Upper lobe of left lung (tissue), 6 donors: ENCODE data around the gene TPM4. TPM values are rescaled to one million over a fixed set of nuclear protein-coding genes. Genes with fewer than 3 reads are reported as not detected.
A peak's percentile ranks its signal among the peaks of the same experiment; 100 is the strongest.

ENCODE experiments used
- ATAC-seq, 2 donors: fragments of 200-7000 bp; cut with Tn5 transposase; one replicate each; pipeline ENCODE4 v1.9.1; 2022; ENCODE audit warnings: mild to moderate bottlenecking in 2 of 2, moderate library complexity in 2 of 2; ENCODE audit not compliant: low FRiP score in 2 of 2
- DNase-seq, 2 donors: peaks; one replicate each; pipeline ENCODE4 v3.0.0-alpha.2; 2019 to 2020
- H3K27ac ChIP-seq, 4 donors: fragments of 200-600 bp; sonication (generic); one replicate each; pipeline ENCODE4 v1.5.1; 2016 to 2019
- H3K27me3 ChIP-seq, 4 donors: fragments of 200-600 bp; sonication (generic); one replicate each; pipeline ENCODE4 v1.5.1; 2017 to 2019
- H3K36me3 ChIP-seq, 4 donors: fragments of 200-600 bp; sonication (generic); one replicate each; pipeline ENCODE4 v1.5.1; 2016 to 2019
- H3K4me1 ChIP-seq, 4 donors: fragments of 200-600 bp; sonication (generic); one replicate each; pipeline ENCODE4 v1.5.1; 2018 to 2019
- H3K4me3 ChIP-seq, 4 donors: fragments of 200-600 bp; sonication (generic); one replicate each; pipeline ENCODE4 v1.5.1; 2017 to 2019; ENCODE audit warnings: mild to moderate bottlenecking in 2 of 4, moderate library complexity in 1 of 4
- H3K9me3 ChIP-seq, 4 donors: fragments of 200-600 bp; sonication (generic); one replicate each; pipeline ENCODE4 v1.5.1; 2018 to 2019
- EP300 ChIP-seq, 4 donors: sonication (generic); formaldehyde crosslinking; IDR thresholded peaks; one replicate each; pipeline ENCODE4 v1.5.1; 2017; ENCODE audit warnings: antibody characterized with exemption in 4 of 4, control low read depth in 2 of 4
- POLR2A ChIP-seq, 4 donors: fragments of 450-650 bp; IDR thresholded peaks; one replicate each; pipeline ENCODE4 v1.5.1; 2016 to 2017; ENCODE audit warnings: antibody characterized with exemption in 4 of 4, mild to moderate bottlenecking in 2 of 4
- POLR2AphosphoS5 ChIP-seq, 2 donors: sonication (generic); formaldehyde crosslinking; IDR thresholded peaks; one replicate each; pipeline ENCODE4 v1.5.1; 2017; ENCODE audit warnings: antibody characterized with exemption in 2 of 2
- WGBS, 2 donors: methylation state at CpG; one replicate each; pipeline ENCODE4 v1.1.5; 2017 to 2018; 5-methylcytosine and 5-hydroxymethylcytosine counted together
- total RNA-seq, 6 donors: library from RNA; depleted of rRNA in 4 of 6; stranded (reverse); fragments of >200 nt in 4 of 6; gene quantifications; one replicate each; pipeline versions ENCODE4 v1.1.0 to v1.2.1, GENCODE V29; 2016 to 2021
- TF ChIP-seq, protein P1 (sequence below), 6 experiments: fragments of 450-650 bp in 4 of 6; fragments of 200-600 bp in 2 of 6; sonication (generic) in 2 of 6; IDR thresholded peaks; one replicate each; pipeline ENCODE4 v1.5.1; 2016 to 2019; ENCODE audit warnings: antibody characterized with exemption in 6 of 6
- donor health status: DM: no; HTN: no; CAD: no; lungs with moderate emphysema.
- donor health status: DM: no; HTN: yes; CAD: no; lungs with severe emphysema.

TPM4 gene
- total RNA-seq, 6 donors from 2014 or later = 258 to 569 (median 392) TPM

- TF ChIP-seq, protein P1, sequence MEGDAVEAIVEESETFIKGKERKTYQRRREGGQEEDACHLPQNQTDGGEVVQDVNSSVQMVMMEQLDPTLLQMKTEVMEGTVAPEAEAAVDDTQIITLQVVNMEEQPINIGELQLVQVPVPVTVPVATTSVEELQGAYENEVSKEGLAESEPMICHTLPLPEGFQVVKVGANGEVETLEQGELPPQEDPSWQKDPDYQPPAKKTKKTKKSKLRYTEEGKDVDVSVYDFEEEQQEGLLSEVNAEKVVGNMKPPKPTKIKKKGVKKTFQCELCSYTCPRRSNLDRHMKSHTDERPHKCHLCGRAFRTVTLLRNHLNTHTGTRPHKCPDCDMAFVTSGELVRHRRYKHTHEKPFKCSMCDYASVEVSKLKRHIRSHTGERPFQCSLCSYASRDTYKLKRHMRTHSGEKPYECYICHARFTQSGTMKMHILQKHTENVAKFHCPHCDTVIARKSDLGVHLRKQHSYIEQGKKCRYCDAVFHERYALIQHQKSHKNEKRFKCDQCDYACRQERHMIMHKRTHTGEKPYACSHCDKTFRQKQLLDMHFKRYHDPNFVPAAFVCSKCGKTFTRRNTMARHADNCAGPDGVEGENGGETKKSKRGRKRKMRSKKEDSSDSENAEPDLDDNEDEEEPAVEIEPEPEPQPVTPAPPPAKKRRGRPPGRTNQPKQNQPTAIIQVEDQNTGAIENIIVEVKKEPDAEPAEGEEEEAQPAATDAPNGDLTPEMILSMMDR (IDR thresholded peaks at IDR 0.05) = peak; percentile 83 to 88 (median 84)
- TF ChIP-seq POLR2AphosphoS5 (IDR thresholded peaks at IDR 0.05) = no peak
- ATAC-seq (peak; percentile 72 to 73), DNase-seq (peak in 1 of 2 donors; percentile 67)
- H3K36me3 ChIP-seq = no peaks in the 10 kb centered on the region
- no peak overlapping the region for H3K27ac ChIP-seq
- H3K27me3 ChIP-seq = no peaks in the 10 kb centered on the region
- no peaks in the 10 kb centered on the region for H3K9me3 ChIP-seq
- peaks cover 17 to 23% (median 19%) of the 10 kb centered on the region in 4 donors for H3K4me1 ChIP-seq
- 68 to 70% methylated on average over 2 of the region's 2 CpGs for WGBS, 2 donors
- H3K4me3 ChIP-seq = no peak overlapping the region
These were observed 13.5 kb upstream of the TPM4 start for GRCh38 chr19:16062789-16063188.

DNA sequence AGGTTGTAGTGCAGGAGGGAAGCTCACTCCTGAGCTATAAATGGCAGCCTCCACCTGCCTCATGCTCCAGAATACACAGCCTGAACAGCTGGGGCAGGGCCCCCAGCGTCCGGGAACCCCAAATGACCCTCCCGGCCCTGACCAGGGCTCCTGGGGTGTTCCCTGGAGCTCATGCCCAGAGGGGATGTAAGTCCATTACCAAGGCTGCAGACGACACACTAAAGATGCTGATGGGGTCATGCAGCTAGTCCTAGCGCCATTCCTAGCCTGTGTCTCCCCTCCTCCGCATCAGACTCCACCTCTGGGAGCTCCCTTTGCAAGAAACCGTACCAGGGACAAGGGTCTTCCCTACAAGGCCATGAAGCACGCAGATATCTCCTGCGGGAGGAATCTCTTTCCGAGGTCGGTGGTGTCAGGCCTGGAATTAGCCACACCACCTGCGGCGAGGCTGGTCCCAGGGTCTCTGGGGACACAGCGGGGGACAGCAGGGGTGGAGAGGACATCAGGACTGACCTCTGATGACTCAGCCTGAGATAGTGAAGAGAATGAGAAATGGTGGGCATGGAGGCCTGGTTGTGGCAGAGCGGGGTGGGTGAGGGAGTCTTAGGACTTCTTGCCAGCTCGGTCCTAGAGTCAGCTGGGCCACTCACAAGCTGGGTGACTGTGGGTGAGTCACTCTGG, 11.9 kb upstream of the TPM4 start:
- no peaks in the 10 kb centered on the region for H3K9me3 ChIP-seq
- no peak for ATAC-seq
- DNase-seq = peak in 1 of 2 donors; percentile 53

DNA sequence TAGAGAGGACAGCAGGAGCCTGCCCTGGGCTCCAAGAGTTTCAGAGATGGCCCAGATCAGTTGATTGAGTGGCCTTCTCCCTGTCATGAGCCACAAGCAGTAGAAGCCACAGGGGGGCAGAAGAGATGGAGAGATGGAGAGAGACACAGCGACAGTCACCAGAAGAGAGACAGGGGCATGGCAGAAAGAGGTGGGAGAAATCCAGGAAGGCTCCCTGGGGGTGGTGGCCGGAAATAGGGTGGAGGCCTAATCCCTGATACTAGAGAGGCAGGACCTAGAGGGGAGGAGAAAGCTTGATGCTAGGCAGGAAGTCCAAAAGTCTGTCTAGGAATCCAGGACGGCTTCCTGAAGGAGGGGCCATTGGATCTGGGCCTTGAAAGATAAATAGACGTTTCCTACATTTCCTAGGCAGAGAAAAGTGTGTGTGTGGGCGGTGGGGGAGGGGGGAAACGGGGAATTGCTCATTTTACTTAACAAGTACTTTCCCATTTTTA, 9.6 kb upstream of the TPM4 start:
- H3K4me3 ChIP-seq = peak overlapping the region in 3 of 4 donors; percentile 31 to 44 (median 38)
- WGBS, 2 donors = 36 to 38% methylated on average over 6 of the region's 6 CpGs
- peak in 1 of 2 donors; percentile 60 for DNase-seq
- H3K9me3 ChIP-seq = no peaks in the 10 kb centered on the region
- TF ChIP-seq EP300 (IDR thresholded peaks at IDR 0.05) (peak in 1 of 4 donors; percentile 26), POLR2AphosphoS5 (IDR thresholded peaks at IDR 0.05) (peak; percentile 54 to 74), POLR2A (IDR thresholded peaks at IDR 0.05) (no peak)
- TF ChIP-seq, protein P1 (IDR thresholded peaks at IDR 0.05) = peak in 5 of 6 experiments; percentile 27 to 63 (median 41)
- H3K36me3 ChIP-seq = no peaks in the 10 kb centered on the region
- H3K27me3 ChIP-seq = no peaks in the 10 kb centered on the region
- ATAC-seq = peak in 1 of 2 donors; percentile 7
- peaks cover 38 to 51% (median 42%) of the 10 kb centered on the region in 4 donors for H3K4me1 ChIP-seq
- H3K27ac ChIP-seq = peak overlapping the region; percentile 16 to 80 (median 74)

More for the DNA sequence above, 11.9 kb upstream of the TPM4 start:
- peaks cover 17 to 29% (median 21%) of the 10 kb centered on the region in 4 donors for H3K4me1 ChIP-seq
- TF ChIP-seq POLR2A (IDR thresholded peaks at IDR 0.05) (peak in 1 of 4 donors; percentile 2), POLR2AphosphoS5 (IDR thresholded peaks at IDR 0.05) (no peak), EP300 (IDR thresholded peaks at IDR 0.05) (no peak)
- no peaks in the 10 kb centered on the region for H3K27me3 ChIP-seq
- H3K4me3 ChIP-seq = no peak overlapping the region
- peak overlapping the region in 1 of 4 donors; percentile 31 for H3K27ac ChIP-seq
- H3K36me3 ChIP-seq = no peaks in the 10 kb centered on the region
- 91 to 94% methylated on average over 12 to 16 of the region's 16 CpGs for WGBS, 2 donors

DNA sequence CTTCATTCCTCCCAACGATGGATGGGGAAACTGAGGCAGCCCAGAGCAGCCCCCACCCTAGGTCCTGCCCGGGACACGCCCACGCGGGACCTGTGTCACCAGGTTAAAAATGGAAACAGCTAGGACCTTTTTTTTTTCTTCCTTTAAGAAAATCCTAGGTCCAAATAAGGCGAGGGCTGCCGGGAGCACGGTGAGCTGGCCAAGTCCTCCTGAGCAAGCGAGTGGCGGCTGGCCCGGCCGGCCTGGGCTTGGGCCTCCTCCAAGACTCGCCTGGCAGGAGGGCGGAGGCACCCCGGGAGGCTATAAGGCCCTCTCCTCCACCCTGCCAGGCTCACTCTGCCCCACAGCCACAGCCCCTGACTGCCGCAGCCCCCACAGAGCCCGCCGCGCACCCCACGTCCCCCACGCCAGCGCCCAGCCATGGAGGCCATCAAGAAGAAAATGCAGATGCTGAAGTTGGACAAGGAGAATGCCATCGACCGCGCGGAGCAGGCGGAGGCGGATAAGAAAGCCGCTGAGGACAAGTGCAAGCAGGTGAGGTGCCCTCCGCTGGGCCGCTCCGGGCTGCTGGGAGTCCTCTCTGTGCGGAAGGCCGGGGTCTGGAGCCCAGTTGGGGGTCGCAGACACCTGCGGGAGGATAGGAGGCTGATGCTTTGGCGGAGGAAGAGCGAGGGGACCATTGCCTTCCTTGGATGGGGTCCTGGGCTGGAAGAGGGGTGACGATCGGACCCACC, 8.9 kb upstream of the TPM4 start:
- H3K4me3 ChIP-seq = peak overlapping the region in 3 of 4 donors; percentile 31 to 44 (median 38)
- H3K27me3 ChIP-seq = no peaks in the 10 kb centered on the region
- peak; percentile 48 to 64 for ATAC-seq

More for the DNA sequence above, 8.9 kb upstream of the TPM4 start:
- peak in 1 of 2 donors; percentile 11 for TF ChIP-seq POLR2AphosphoS5 (IDR thresholded peaks at IDR 0.05)
- peak in 1 of 4 donors; percentile 24 for TF ChIP-seq POLR2A (IDR thresholded peaks at IDR 0.05)
- no peak for TF ChIP-seq EP300 (IDR thresholded peaks at IDR 0.05)
- TF ChIP-seq, protein P1 (IDR thresholded peaks at IDR 0.05) = no peak
- Histone ChIP-seq H3K4me1 (peaks cover 44 to 58% (median 47%) of the 10 kb centered on the region in 4 donors), H3K9me3 (no peaks in the 10 kb centered on the region), H3K27ac (peak overlapping the region; percentile 16 to 80 (median 74)), H3K36me3 (no peaks in the 10 kb centered on the region)
- WGBS, 2 donors = 66 to 68% methylated on average over 30 to 38 of the region's 40 CpGs
- DNase-seq = peak; percentile 82 to 93
